ENCODE measurements around the gene WNT16.
"Not testable (repeated sequence)": the region's sequence is repeated elsewhere in the genome, so short reads cannot be mapped to it uniquely, and the experiment has no call there.

Gene WNT16

DNA sequence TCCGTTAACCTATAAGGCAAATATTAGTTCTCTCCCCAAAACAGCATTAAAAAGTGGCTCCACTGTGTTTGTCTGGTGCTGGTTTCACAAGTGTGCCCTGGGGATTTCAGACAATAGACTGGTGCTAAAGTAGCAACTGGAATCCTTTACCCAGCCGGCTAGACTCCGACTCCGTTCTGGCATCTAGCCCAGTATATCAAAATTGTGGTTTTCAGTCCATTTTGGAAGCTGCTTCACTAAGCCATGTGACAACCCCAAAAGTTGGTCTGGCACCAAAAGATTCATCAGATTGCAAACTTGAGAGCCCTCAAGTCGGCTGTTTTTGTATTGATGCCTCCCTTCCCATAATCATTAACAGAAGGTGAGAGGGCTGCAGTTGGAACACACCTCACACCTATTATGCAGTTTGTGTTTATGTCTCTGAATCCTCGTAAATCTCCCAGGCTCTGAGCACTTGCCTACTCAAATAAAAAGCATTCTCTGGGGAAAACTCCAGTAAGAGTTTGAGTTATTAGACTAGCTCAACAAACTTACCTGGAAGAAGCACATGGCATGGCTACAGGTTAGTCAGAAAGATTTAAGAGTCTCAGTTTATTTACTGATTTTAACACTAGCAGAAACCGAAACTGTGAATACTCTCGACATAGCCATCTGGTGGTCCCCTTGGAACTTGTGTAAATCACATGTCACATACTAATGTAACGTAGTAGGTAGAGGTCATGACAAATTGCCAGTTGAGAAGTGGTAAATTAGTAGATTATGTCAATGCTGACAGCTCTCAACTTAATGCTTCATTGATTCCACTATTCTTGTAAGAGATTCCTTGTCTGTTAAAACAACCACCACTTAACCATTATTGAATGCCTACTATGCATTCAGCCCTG lies 14.8 kb upstream of the WNT16 start:
- Histone ChIP-seq H3K36me3 (ENCODE audit: insufficient read depth, low read length) (no peaks in the 10 kb centered on the region), H3K9me3 (ENCODE audit: low read depth, low read length) (no peaks in the 10 kb centered on the region; the same call in 1 of the 2 replicates), H3K27ac (peak overlapping the region; percentile 22; the same call in 1 of the 2 replicates), H3K9ac (ENCODE audit: insufficient read length) (no peak overlapping the region), H3K4me3 (peak overlapping the region; percentile 63)
- DNase-seq (ENCODE audit: low read depth, low spot score): peak; percentile 56
- TF ChIP-seq POLR2AphosphoS5 (IDR thresholded peaks at IDR 0.05; ENCODE audit: borderline replicate concordance, low read depth, low read length) (no peak), EZH2 (IDR thresholded peaks at IDR 0.05) (no peak), FOXP2 (optimal IDR thresholded peaks at IDR 0.05; ENCODE audit: control extremely low read depth, extremely low read length, insufficient read depth) (no peak)

- not testable (repeated sequence) for H3K9me3 ChIP-seq (ENCODE audit: low read depth, low read length); H3K27ac ChIP-seq; H3K36me3 ChIP-seq (ENCODE audit: insufficient read depth, low read length); DNase-seq (ENCODE audit: low read depth, low spot score); H3K9ac ChIP-seq (ENCODE audit: insufficient read length); H3K4me3 ChIP-seq
These were observed 13.6 kb upstream of the WNT16 start for GRCh38 chr7:121315170-121315569.

- no peaks in the 10 kb centered on the region for H3K36me3 ChIP-seq (ENCODE audit: insufficient read depth, low read length)
- DNase-seq (ENCODE audit: low read depth, low spot score): no peak
- H3K27ac ChIP-seq: no peak overlapping the region
- no peaks in the 10 kb centered on the region for H3K9me3 ChIP-seq (ENCODE audit: low read depth, low read length)
- no peak overlapping the region for H3K4me3 ChIP-seq
- TF ChIP-seq POLR2AphosphoS5 (IDR thresholded peaks at IDR 0.05; ENCODE audit: borderline replicate concordance, low read depth, low read length) (no peak), EZH2 (IDR thresholded peaks at IDR 0.05) (no peak), FOXP2 (optimal IDR thresholded peaks at IDR 0.05; ENCODE audit: control extremely low read depth, extremely low read length, insufficient read depth) (no peak)
- no peak overlapping the region for H3K9ac ChIP-seq (ENCODE audit: insufficient read length)
These were observed 6.3 kb upstream of the WNT16 start for GRCh38 chr7:121322460-121322859.

DNA sequence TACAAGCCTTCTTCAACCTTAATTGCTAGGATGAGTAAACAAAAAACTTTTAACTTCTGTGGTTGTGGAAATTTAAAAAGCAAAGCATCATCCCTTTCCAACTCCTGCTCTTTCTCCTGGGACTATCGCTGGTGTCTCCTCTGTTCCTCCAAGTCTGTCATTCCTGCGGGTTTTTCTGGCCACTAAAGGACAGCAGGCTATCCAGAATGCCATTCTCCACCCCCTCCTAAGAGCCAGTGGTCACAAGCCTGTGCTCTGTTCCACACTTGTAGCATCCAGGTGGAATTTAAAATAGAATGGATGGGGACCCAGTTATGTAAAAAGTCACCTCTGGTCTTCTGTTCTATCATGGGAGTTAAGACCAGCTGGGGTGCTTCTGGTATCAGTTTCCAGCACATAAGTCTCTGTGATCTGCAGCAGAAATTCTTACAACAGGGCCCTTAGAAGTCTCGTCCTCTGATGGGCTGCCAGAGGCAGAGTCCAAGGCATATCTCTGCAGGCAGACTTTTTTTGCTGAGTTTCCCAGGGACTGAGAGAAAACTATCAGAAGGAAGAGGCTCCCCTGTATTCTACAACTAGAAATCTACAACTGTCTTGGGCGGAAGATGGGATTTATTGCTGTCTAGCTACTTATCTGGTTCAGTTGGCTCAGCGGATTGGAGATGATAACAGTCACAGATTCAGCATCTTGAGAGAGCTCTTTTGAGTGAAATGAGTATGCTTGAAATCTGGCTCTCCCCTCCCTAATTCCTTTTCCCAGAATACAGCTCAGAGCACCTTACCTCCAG lies 5.1 kb upstream of the WNT16 start:
- Histone ChIP-seq H3K4me3 (no peak overlapping the region), H3K27ac (no peak overlapping the region), H3K9ac (ENCODE audit: insufficient read length) (no peak overlapping the region), H3K36me3 (ENCODE audit: insufficient read depth, low read length) (no peaks in the 10 kb centered on the region), H3K9me3 (ENCODE audit: low read depth, low read length) (no peaks in the 10 kb centered on the region)
- no peak for DNase-seq (ENCODE audit: low read depth, low spot score)
- no peak for TF ChIP-seq EZH2 (IDR thresholded peaks at IDR 0.05)
- no peak for TF ChIP-seq POLR2AphosphoS5 (IDR thresholded peaks at IDR 0.05; ENCODE audit: borderline replicate concordance, low read depth, low read length)

DNA sequence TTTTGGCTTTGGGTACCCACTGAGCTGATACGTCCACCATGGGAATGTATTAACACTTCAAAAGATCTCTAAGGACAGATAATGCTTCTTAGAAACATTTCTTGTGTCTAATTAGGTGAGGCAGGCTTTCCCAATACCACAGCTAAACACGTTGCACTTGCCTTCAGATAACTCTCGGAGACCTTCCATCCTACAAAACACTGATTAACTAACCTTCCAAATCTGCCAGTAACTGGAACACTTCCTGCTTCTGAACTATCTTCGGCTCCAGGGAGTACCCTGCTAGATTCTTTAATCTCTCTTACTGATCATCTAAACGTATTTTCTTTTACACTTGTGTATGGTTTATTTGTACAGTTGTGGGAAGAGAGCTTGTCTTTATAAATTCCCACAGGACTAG lies 1.1 kb upstream of the WNT16 start:
- no peaks in the 10 kb centered on the region for H3K36me3 ChIP-seq (ENCODE audit: insufficient read depth, low read length)
- DNase-seq (ENCODE audit: low read depth, low spot score): no peak
- H3K4me3 ChIP-seq: no peak overlapping the region
- H3K27ac ChIP-seq: no peak overlapping the region
- H3K9me3 ChIP-seq (ENCODE audit: low read depth, low read length): no peaks in the 10 kb centered on the region
- TF ChIP-seq POLR2AphosphoS5 (IDR thresholded peaks at IDR 0.05; ENCODE audit: borderline replicate concordance, low read depth, low read length) (no peak), FOXP2 (optimal IDR thresholded peaks at IDR 0.05; ENCODE audit: control extremely low read depth, extremely low read length, insufficient read depth) (no peak), EZH2 (IDR thresholded peaks at IDR 0.05) (no peak)
- H3K9ac ChIP-seq (ENCODE audit: insufficient read length): no peak overlapping the region

DNA sequence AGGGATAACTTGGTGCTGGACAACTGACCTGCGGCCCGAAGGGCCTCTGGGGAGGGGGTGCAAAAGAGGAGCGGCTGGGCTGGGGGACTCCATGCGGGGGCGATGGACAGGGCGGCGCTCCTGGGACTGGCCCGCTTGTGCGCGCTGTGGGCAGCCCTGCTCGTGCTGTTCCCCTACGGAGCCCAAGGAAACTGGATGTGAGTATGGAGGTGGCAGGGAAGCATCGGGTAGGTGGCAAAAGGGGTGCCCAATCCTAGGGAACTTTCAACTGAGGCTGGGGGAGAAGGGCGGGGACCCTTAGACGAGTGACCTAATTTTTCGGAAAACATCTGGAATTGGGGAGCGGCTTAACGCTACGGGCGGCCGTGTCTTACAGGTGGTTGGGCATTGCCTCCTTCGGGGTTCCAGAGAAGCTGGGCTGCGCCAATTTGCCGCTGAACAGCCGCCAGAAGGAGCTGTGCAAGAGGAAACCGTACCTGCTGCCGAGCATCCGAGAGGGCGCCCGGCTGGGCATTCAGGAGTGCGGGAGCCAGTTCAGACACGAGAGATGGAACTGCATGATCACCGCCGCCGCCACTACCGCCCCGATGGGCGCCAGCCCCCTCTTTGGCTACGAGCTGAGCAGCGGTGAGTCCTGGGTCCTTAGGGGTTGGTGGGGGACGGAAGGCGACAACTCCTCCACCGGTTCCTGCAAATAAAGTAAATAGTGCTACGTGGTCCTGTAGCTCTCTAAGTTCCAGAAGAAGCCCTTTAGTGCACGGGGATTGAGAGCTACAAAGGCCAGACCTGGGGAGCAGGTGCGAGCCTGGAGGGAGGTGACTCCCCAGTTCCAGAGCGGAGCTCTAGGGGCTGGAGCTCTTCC lies 622 bp downstream of the WNT16 start:
- no peak for DNase-seq (ENCODE audit: low read depth, low spot score)
- no peaks in the 10 kb centered on the region for H3K9me3 ChIP-seq (ENCODE audit: low read depth, low read length)
- peak overlapping the region; percentile 75 for H3K4me3 ChIP-seq
- no peaks in the 10 kb centered on the region for H3K36me3 ChIP-seq (ENCODE audit: insufficient read depth, low read length)
- no peak for TF ChIP-seq FOXP2 (optimal IDR thresholded peaks at IDR 0.05; ENCODE audit: control extremely low read depth, extremely low read length, insufficient read depth)
- no peak for TF ChIP-seq POLR2AphosphoS5 (IDR thresholded peaks at IDR 0.05; ENCODE audit: borderline replicate concordance, low read depth, low read length)
- TF ChIP-seq EZH2 (IDR thresholded peaks at IDR 0.05): no peak
- no peak overlapping the region for H3K9ac ChIP-seq (ENCODE audit: insufficient read length)
- H3K27ac ChIP-seq: no peak overlapping the region

DNA sequence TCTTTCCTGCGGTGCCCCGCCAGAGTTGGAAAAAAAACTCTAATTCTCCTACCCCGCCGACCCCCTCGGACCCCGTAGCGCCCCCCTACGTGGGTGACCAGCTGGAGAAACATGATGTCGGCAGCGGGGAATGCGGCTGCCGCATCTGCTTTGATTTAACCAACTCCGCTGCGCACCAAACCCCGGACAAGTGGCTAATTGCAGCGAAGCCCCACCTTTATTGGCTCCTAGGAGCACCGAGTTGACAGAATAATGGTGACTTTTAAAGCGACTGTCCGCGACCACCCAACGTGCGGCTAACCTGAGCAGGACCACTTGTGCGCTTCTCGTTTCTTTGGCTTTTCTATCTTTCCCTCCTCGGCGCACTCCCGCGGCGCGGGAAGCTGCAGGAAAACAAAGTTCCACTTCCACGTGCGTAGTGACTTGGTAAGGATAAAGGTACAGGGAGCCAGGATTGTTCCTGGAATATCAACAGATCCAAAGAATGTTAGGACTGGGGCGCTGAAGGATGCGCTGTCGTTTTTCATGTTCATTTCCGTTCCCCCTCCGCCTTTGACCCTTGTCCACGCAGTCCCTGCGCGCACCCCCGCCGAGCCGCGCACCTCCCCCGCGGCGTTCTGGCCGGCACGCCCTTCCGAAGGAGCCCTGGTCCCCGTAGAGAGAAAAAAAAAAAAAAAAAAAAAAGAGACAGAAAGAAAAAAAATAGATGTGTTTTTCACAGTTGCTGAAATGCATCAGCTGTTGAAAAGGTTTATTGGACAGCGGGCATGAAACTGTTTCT lies 1.4 kb downstream of the WNT16 start:
- peak overlapping the region; percentile 75 for H3K4me3 ChIP-seq
- no peaks in the 10 kb centered on the region for H3K36me3 ChIP-seq (ENCODE audit: insufficient read depth, low read length)
- TF ChIP-seq EZH2 (IDR thresholded peaks at IDR 0.05): no peak
- no peak for TF ChIP-seq POLR2AphosphoS5 (IDR thresholded peaks at IDR 0.05; ENCODE audit: borderline replicate concordance, low read depth, low read length)
- TF ChIP-seq FOXP2 (optimal IDR thresholded peaks at IDR 0.05; ENCODE audit: control extremely low read depth, extremely low read length, insufficient read depth): no peak
- H3K27ac ChIP-seq: no peak overlapping the region
- H3K9me3 ChIP-seq (ENCODE audit: low read depth, low read length): no peaks in the 10 kb centered on the region
- H3K9ac ChIP-seq (ENCODE audit: insufficient read length): no peak overlapping the region
- no peak for DNase-seq (ENCODE audit: low read depth, low spot score)
